ENCODE measurements around the gene DAD1.

GRCh38 chr14:22534547-22534946 lies 54.5 kb downstream of the DAD1 start:
- TF ChIP-seq, protein P1, sequence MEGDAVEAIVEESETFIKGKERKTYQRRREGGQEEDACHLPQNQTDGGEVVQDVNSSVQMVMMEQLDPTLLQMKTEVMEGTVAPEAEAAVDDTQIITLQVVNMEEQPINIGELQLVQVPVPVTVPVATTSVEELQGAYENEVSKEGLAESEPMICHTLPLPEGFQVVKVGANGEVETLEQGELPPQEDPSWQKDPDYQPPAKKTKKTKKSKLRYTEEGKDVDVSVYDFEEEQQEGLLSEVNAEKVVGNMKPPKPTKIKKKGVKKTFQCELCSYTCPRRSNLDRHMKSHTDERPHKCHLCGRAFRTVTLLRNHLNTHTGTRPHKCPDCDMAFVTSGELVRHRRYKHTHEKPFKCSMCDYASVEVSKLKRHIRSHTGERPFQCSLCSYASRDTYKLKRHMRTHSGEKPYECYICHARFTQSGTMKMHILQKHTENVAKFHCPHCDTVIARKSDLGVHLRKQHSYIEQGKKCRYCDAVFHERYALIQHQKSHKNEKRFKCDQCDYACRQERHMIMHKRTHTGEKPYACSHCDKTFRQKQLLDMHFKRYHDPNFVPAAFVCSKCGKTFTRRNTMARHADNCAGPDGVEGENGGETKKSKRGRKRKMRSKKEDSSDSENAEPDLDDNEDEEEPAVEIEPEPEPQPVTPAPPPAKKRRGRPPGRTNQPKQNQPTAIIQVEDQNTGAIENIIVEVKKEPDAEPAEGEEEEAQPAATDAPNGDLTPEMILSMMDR (IDR thresholded peaks at IDR 0.05; ENCODE audit: insufficient read depth, low read length, poor library complexity, severe bottlenecking): no peak
- no peak for TF ChIP-seq EZH2phosphoT487 (conservative IDR thresholded peaks at IDR 0.05; ENCODE audit: low read length)
